Stomach (tissue), 4 donors: ENCODE data around the gene TNRC6C.

Experiments used
- CTCF ChIP-seq, 7 experiments: fragments of 450-650 bp in 4 of 7; fragments of 200-600 bp in 3 of 7; sonication (generic) in 3 of 7; IDR thresholded peaks; one replicate each; pipeline ENCODE4 v1.5.1; 2016 to 2019; ENCODE audit warnings: antibody characterized with exemption in 7 of 7, control low read depth in 2 of 7, mild to moderate bottlenecking in 1 of 7
- EP300 ChIP-seq: sonication (generic); formaldehyde crosslinking; IDR thresholded peaks from one replicate; pipeline ENCODE4 v1.6.1; 2017; ENCODE audit warnings: antibody characterized with exemption
- POLR2AphosphoS5 ChIP-seq, 3 donors: sonication (generic); formaldehyde crosslinking; IDR thresholded peaks; one replicate each; pipeline ENCODE4 v1.6.1; 2016; ENCODE audit warnings: antibody characterized with exemption in 3 of 3

GRCh38 chr17:78039581-78039980 is 81.1 kb downstream of the TNRC6C start:
- TF ChIP-seq CTCF (IDR thresholded peaks at IDR 0.05) (no peak), POLR2AphosphoS5 (IDR thresholded peaks at IDR 0.05) (no peak), EP300 (no peak)
